HG03196 (cell line): ENCODE data around the gene TACO1.

ENCODE experiments used
- ATAC-seq: cut with Tn5 transposase; IDR thresholded peaks from one replicate; pipeline ENCODE4 v1.9.1; 2021; ENCODE audit not compliant: unreplicated experiment

TACO1 gene

GRCh38 chr17:63600569-63601438 is at the start of gene TACO1:
TSS of gene TACO1 (plus strand) at chr17:63600895. CDS start at chr17:63601084, 189 bp downstream.
- ATAC-seq = peak; percentile 88

- ATAC-seq = no peak
These were observed 48.5 kb upstream of the TACO1 start for GRCh38 chr17:63552211-63552610.

- ATAC-seq = no peak
These were observed 45.1 kb upstream of the TACO1 start for GRCh38 chr17:63555500-63556156.

- ATAC-seq = no peak
These were observed 43.3 kb upstream of the TACO1 start for GRCh38 chr17:63557416-63557815.

DNA sequence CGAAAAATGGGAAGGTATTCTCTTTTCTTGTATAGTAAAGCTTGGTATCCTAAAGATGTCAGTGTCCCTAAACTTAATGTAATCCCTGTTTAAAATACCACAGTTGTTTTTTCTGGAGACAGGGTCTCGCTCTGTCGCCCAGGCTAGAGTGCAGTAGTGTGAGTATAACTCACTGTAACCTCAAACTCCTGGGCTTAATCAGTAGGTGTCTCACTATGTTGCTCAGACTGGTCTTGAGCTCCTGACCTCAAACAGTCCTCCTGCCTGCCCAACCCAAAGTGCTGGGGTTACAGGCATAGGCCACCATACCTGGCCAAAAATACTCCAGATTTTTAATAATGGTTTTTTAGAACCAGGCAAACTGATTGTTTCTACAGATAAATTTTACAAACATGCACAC is 42.3 kb upstream of the TACO1 start:
- no peak for ATAC-seq

DNA sequence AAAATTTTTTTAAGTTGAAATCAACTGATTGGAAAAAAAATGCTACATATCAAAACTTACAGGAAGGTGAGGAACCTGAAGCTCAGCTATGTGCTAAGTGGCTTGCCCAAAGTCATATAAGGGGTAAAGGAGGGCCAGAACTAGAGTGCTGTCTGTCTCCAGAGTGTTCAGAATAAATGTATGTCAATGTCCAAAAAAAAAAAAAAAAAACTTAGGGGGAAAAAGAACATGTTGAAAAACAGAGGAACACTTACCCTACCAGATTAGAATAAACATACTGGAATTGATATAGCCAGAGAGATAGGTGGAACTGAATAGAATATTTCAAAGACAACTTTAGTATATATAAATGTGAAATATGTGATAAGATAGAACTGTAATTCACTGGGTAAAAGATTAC is 38.9 kb upstream of the TACO1 start:
- no peak for ATAC-seq

DNA sequence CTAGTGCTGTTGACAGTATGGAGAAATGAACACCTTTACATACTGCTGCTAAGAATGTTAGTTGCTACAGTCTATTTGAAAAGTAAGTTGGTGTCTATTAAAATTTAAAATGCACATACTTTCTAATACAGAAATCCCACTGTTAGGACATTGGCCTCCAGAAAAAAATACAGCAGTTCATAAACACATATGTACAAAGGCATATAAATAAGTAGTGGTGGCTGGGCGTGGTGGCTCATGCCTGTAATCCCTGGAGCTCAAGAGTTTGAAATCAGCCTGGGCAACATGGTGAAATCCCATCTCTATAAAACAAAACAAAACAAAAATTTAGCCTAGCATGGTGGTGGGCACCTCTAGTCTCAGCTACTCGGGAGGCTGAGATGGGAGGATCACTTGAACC is 37.4 kb upstream of the TACO1 start:
- no peak for ATAC-seq

- ATAC-seq = no peak
These were observed 36.1 kb upstream of the TACO1 start for GRCh38 chr17:63564562-63564961.

- no peak for ATAC-seq
These were observed 33.5 kb upstream of the TACO1 start for GRCh38 chr17:63567229-63567628.

DNA sequence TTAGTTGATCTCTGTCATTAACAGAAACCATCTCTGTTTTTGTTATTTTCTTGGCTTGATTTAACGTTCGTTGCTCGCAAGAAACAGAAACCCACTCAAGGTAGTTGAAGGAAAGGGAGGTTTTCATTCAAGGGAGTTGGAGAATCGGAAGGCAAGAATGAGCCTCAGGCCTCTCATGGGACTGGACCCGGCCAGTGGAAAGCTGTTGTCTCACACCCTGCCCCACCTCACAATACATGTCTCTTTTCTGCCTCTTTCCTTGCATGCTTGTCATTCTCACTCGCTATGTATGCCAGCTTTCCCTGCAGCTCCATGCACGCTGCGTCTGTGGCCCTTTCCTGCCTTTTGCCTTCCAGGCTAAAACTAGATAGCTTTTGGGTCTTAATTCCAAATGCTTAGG is 32.1 kb upstream of the TACO1 start:
- no peak for ATAC-seq

DNA sequence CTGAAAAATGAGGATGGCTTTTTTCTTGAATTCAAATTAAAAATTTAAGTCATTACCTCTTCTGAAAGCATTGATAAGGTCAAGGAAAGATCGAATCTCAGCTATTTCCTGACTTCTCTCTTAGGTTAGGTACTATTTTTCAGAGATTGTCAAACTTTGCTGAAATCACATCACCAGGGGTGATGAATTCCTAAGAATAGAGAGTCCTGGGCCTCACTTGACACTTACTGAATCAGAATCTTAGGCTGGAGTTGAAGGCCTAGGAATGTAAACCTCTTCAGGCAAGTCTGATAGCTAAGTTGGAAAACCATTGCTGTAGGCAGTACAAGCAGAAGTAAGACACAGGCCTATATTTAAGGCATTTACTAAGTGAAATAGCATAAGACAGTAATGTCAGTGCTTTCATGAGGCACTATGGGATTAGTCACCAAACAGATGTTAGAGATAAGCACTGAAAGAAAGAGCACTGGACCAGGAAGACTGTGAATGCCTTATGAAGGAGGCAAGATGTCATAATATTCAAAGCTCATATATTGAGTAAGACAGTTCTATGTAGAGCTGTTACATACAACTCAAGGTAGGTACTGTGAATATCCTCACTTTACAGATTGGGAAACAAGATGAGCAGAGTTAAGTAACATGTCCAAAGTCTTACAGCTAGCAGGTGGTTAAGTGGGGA is 28.9 kb upstream of the TACO1 start:
- no peak for ATAC-seq

DNA sequence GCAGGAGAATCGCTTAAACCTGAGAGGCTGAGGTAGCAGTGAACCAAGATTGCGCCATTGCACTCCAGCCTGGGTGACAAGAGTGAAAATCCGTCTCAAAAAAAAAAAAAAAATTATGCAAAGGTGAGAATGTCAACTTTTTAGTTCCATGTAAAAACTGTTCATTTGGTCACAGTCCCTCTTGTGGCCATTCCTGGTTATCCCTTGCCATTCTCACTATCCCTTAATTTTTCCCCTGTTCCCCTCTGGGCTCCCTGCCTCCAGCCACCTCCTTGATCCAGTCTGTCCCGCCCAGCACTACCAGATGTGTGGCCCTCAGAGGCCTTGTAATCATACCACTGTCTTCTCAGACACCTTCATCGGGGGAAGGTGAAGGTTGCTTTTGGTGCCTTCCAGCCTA is 27.1 kb upstream of the TACO1 start:
- ATAC-seq = no peak

DNA sequence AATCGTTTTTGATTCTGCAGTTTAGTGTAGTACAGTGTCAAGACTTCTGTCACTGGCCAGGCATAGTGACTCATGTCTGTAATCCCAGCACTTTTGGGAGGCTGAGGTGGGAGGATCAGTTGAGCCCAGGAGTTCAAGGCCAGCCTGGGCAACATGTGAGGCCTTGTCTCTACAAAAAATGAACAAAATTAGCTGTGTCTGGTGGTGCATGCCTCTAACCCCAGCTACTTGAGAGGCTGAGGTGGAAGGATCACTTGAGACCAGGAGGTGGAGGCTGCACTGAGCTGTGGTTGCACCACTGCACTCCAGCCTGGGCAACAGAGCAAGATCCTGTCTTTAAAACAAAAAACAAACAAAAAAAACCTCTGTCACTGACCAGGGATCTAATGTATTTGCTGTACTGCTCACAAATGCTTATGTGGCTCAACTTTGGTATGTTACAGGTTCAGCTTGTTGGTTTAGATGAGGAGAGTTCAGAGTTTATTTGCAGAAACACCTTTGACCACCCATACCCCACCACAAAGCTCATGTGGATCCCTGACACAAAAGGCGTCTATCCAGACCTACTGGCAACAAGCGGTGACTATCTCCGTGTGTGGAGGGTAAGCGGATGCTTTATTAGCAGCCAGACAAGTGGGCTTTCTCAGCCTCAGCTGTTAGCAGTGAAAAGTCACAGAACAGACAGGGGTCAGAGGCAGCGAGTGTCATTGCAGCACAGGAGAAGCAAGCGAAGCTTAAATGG is 22.5 kb upstream of the TACO1 start:
- no peak for ATAC-seq

- no peak for ATAC-seq
These were observed 22.0 kb upstream of the TACO1 start for GRCh38 chr17:63578769-63579111.

- no peak for ATAC-seq
These were observed 21.1 kb upstream of the TACO1 start for GRCh38 chr17:63579633-63580032.

- no peak for ATAC-seq
These were observed 12.9 kb upstream of the TACO1 start for GRCh38 chr17:63587770-63588169.

GRCh38 chr17:63588797-63589196 is 11.9 kb upstream of the TACO1 start:
- no peak for ATAC-seq

GRCh38 chr17:63589646-63590045 is 11.0 kb upstream of the TACO1 start:
- no peak for ATAC-seq

- ATAC-seq = no peak
These were observed 7.9 kb upstream of the TACO1 start for GRCh38 chr17:63592797-63593196.

- no peak for ATAC-seq
These were observed 5.6 kb upstream of the TACO1 start for GRCh38 chr17:63595132-63595531.

GRCh38 chr17:63596856-63597586 is 3.7 kb upstream of the TACO1 start:
- no peak for ATAC-seq
